ENCODE measurements around the gene CKLF. TPM values are rescaled to one million over a fixed set of nuclear protein-coding genes. Genes with fewer than 3 reads are reported as not detected.

Gene CKLF
- total RNA-seq, 2 donors from 2014 or later, result 11.5 to 22.5 TPM

DNA sequence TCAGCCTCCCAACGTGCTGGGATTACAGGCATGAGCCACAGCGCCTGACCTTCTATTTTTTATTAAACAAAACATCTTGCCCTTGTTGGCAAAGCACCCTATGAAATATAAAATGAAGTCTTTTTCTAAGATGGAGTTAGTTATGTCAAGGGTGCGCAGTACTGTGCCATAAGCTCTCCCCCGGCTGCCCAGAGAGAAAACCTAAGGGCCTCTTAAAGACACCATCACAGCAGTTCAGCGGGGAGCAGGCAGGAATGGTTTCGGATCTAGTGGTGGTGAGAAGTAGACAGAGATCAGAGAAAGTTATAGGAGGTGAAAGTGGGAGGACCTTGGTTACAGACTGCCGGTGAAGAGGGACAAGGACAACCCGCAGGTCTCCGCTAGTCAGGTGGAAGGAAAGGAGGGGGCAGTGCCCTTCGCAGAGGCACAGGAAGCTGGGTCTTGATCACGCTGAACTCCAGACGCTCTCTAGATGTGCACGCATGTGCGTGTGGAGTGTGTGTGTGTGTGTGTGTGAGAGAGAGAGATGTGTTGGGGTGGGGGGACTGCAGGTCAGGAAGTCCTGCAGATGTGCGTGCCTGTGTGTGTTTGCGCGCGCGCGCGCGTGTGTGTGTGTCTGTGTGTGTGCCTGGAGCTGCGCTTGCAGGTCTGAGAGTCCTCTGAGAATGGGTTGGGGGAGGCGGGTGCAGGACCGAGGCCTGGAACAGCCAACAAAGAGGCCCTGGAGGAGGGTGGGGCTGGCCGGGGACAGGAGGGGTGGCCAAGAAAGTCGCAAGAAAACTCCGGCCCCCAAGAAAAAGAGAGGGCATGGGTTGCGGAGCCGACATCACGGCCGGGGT is 51.4 kb downstream of the CKLF start:
- H3K4me1 ChIP-seq, result peaks cover 3 to 34% of the 10 kb centered on the region in 2 donors
- no peaks in the 10 kb centered on the region for H3K9me3 ChIP-seq
- TF ChIP-seq, protein P1, sequence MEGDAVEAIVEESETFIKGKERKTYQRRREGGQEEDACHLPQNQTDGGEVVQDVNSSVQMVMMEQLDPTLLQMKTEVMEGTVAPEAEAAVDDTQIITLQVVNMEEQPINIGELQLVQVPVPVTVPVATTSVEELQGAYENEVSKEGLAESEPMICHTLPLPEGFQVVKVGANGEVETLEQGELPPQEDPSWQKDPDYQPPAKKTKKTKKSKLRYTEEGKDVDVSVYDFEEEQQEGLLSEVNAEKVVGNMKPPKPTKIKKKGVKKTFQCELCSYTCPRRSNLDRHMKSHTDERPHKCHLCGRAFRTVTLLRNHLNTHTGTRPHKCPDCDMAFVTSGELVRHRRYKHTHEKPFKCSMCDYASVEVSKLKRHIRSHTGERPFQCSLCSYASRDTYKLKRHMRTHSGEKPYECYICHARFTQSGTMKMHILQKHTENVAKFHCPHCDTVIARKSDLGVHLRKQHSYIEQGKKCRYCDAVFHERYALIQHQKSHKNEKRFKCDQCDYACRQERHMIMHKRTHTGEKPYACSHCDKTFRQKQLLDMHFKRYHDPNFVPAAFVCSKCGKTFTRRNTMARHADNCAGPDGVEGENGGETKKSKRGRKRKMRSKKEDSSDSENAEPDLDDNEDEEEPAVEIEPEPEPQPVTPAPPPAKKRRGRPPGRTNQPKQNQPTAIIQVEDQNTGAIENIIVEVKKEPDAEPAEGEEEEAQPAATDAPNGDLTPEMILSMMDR (IDR thresholded peaks at IDR 0.05), result no peak
- peak; percentile 73 for DNase-seq (ENCODE audit: low spot score)
- peak overlapping the region; percentile 86 to 91 for H3K27ac ChIP-seq
- no peaks in the 10 kb centered on the region for H3K36me3 ChIP-seq
- H3K27me3 ChIP-seq, result no peaks in the 10 kb centered on the region
- H3K4me3 ChIP-seq, result peak overlapping the region; percentile 71 to 83

DNA sequence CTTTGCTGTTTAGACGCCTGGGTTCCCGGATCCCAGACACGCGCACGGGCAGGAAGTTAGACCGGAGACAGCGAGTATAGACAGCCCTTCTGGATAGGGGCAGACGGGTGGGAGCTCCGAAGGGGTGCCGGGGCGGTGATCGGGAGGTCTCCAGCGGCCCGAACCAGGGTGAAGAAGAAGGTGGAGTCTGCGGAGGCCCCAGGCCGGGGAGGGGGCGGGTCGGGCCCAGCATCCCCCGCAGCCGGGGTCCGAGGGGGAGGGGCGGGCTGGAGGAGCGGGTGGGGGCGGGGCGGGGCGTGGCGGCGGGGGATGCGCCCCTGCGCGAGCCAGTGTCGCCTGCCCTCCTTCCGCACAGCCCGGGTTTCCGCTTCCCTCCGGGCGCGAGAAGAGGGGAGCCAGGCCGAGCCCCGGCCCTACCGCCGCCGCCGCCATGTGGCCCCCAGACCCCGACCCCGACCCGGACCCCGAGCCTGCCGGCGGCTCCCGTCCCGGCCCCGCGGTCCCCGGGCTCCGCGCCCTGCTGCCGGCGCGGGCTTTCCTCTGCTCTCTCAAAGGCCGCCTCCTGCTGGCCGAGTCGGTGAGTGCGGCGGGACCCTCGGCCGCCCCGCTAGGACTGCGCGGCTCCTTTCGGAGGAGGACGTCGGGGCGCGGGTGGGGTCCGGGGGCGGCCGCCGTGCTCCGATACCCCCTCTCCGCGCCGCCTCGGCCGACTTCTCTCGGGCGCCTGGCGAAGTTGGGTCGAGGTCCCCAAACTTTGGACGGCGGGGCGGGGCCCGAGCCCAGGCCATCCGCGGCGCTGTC is 52.2 kb downstream of the CKLF start, which contains the start of gene CMTM3:
Gene CMTM3, plus strand, starts transcription at position 329 of the 801 bp plus-strand sequence. Its CDS starts 102 bp downstream, at position 431.
- no peaks in the 10 kb centered on the region for H3K9me3 ChIP-seq
- H3K36me3 ChIP-seq, result peaks cover 8% of the 10 kb centered on the region
- H3K27me3 ChIP-seq, result no peaks in the 10 kb centered on the region
- H3K27ac ChIP-seq, result peak within 1 kb of the TSS; percentile 86 to 91
- peak within 1 kb of the TSS; percentile 71 to 83 for H3K4me3 ChIP-seq
- H3K4me1 ChIP-seq, result peaks cover 3 to 38% of the 10 kb centered on the region in 2 donors
- TF ChIP-seq, protein P1 (IDR thresholded peaks at IDR 0.05), result peak; percentile 92 to 93
- DNase-seq (ENCODE audit: low spot score), result no peak

DNA sequence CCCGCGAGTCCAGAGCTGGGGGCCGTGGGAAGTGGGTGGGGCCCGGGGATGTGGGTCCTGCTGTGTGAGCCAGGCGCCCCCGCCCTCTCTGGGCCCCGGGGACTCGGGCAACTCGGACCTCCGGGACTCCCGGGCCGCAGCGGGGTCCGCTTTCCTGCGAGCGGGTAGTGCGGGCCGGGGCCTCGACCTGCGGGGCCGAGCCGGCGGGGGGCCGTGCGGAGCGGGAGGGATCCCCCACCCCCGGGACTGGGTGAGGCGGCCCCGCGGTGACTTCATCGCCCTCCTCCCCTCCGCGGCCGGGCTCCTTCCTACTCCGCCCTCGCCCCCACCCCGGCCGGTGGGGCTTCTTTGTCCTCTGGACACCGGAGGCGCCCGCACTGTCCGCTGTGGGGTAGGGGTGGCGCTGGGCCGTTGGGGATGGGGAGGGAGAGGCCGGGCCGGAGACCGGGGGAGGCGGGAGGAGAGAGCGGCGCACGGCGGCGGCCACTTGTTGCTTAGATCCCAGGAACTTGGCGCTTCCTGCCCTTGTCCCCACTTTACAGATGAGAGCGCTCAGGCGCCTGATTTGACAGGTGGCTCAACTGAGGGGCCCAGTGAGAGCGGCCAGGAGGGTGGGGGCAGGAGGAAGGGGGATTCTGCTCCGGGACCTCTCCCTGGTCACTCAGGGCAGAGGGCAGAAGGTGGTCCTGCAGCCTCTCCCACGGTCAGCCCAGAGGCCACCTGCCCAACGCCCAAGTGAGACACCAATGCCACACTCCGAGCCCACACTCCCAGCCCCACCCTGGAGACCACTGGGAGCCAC is 53.0 kb downstream of the CKLF start:
- Histone ChIP-seq H3K27me3 (no peaks in the 10 kb centered on the region), H3K27ac (peak overlapping the region; percentile 86 to 91), H3K4me3 (peak overlapping the region; percentile 71 to 83), H3K9me3 (no peaks in the 10 kb centered on the region), H3K36me3 (peaks cover 16% of the 10 kb centered on the region), H3K4me1 (peaks cover 3 to 38% of the 10 kb centered on the region in 2 donors)
- DNase-seq (ENCODE audit: low spot score), result no peak
- TF ChIP-seq, protein P1 (IDR thresholded peaks at IDR 0.05), result peak in 1 of 2 donors; percentile 37

DNA sequence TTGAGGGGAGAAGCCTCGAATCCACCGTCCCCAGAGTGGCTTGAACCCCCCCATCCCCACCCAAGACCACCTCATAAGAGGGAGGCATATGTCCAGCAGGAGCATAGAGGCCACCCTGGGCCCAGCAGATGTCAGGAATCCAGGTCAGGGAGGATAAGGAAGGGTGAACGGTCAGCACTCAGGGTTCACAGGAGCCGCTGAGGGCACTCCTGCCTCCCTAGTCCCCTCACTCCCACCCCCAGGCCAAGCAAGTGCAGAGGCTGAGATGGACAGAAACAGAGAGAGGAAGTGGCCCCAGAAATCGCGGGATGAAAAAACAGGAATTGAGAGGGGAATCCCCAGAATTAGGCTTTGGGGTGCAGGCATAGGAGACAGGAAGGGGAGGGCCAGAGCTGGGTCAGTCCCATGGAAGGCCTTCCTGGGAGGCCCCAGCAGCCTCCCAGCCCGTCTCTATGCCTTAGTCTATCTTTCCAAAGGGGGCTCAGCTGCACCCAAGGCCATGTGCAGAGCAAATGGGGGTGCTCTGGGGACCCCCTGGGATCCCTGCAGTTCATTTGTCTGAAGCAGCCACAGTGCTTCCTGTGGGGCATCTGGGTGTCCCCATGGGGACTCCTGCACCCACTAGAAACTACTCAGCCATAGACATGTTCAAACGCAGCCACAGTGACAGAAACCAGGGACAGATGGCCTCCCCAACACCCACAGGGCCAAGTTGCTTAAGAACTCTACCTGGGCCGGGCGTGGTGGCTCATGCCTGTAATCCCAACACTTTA is 53.8 kb downstream of the CKLF start:
- TF ChIP-seq, protein P1 (IDR thresholded peaks at IDR 0.05), result no peak
- DNase-seq (ENCODE audit: low spot score), result no peak
- H3K27ac ChIP-seq, result peak overlapping the region; percentile 86 to 91

More for the DNA sequence above, 53.8 kb downstream of the CKLF start:
- Histone ChIP-seq H3K4me1 (peaks cover 3 to 38% of the 10 kb centered on the region in 2 donors), H3K4me3 (peak overlapping the region; percentile 71 to 83), H3K36me3 (peaks cover 22% of the 10 kb centered on the region), H3K9me3 (no peaks in the 10 kb centered on the region), H3K27me3 (no peaks in the 10 kb centered on the region)

Measured in right atrium auricular region (tissue), 2 donors.